ENCODE results near the gene TRIM46. TPM values are rescaled to one million over a fixed set of nuclear protein-coding genes. Genes with fewer than 3 reads are reported as not detected.

TRIM46 gene
- total and polyA plus RNA-seq, 9 of the 15 experiments (the other 6 are each of a cell fraction or from before 2014, with no cell fraction given), result 0.05 to 0.60 (median 0.16) TPM; not detected in 3

GRCh38 chr1:155134880-155135414 is 38.7 kb upstream of the TRIM46 start (continued):
- TF ChIP-seq AFF1 (IDR thresholded peaks at IDR 0.05; ENCODE audit: low read depth in 1 of 2, partially characterized antibody in 2 of 2) (peak in 1 of 2 experiments; percentile 40), RBM15 (IDR thresholded peaks at IDR 0.05; ENCODE audit: insufficient read depth, low read length) (no peak), HDAC1 (IDR thresholded peaks at IDR 0.05) (peak in 1 of 2 experiments; percentile 87; a peak in 2 of 4 replicates), MYC (IDR thresholded peaks at IDR 0.05; ENCODE audit: low read depth, low read length) (peak; percentile 69), MYC (CRISPR knock-in tag; IDR thresholded peaks at IDR 0.05; ENCODE audit: borderline replicate concordance, low read depth) (no peak), KLF13 (tag; IDR thresholded peaks at IDR 0.05; ENCODE audit: borderline replicate concordance, low read depth) (peak; percentile 82; the same call in 1 of the 2 replicates), SPI1 (IDR thresholded peaks at IDR 0.05; ENCODE audit: borderline replicate concordance, low read depth, low read length) (peak; percentile 92), CREB5 (CRISPR knock-in tag; IDR thresholded peaks at IDR 0.05) (no peak), PHB2 (IDR thresholded peaks at IDR 0.05; ENCODE audit: low read depth) (no peak), SMARCA4 (IDR thresholded peaks at IDR 0.05) (peak; percentile 62; the same call in 1 of the 2 replicates), HDAC2 (IDR thresholded peaks at IDR 0.05) (peak; percentile 80; the same call in 1 of the 2 replicates), MAX (CRISPR knock-in tag; IDR thresholded peaks at IDR 0.05) (peak; percentile 74), ZNF175 (CRISPR knock-in tag; IDR thresholded peaks at IDR 0.05; ENCODE audit: low read depth) (no peak), C11orf30 (IDR thresholded peaks at IDR 0.05; ENCODE audit: low read depth) (peak; percentile 61), ZBTB34 (CRISPR knock-in tag; IDR thresholded peaks at IDR 0.05) (no peak), SIN3B (IDR thresholded peaks at IDR 0.05; ENCODE audit: low read depth) (no peak), THAP12 (CRISPR knock-in tag; IDR thresholded peaks at IDR 0.05) (no peak), BCOR (IDR thresholded peaks at IDR 0.05) (peak; percentile 6; the same call in 1 of the 2 replicates)
